ENCODE results near the gene FAM200C. TPM values are rescaled to one million over a fixed set of nuclear protein-coding genes. Genes with fewer than 3 reads are reported as not detected.

FAM200C gene
- total and polyA plus RNA-seq, 9 of the 15 experiments (the other 6 are each of a cell fraction or from before 2014, with no cell fraction given) = 1.3 to 7.0 (median 1.8) TPM

- TF ChIP-seq RAD21 (CRISPR knock-in tag; conservative IDR thresholded peaks at IDR 0.05 in 1 of 2, IDR thresholded peaks at IDR 0.05 in 1 of 2) = no peak
- no peak for TF ChIP-seq ZNF146 (CRISPR knock-in tag; IDR thresholded peaks at IDR 0.05; ENCODE audit: unreplicated experiment)
- no peak for TF ChIP-seq PHB (CRISPR knock-in tag; IDR thresholded peaks at IDR 0.05)
- TF ChIP-seq ZNF280B (CRISPR knock-in tag; IDR thresholded peaks at IDR 0.05) = no peak
- no peak for TF ChIP-seq REST (IDR thresholded peaks at IDR 0.05; ENCODE audit: borderline replicate concordance)
- TF ChIP-seq REST (CRISPR knock-in tag; IDR thresholded peaks at IDR 0.05; ENCODE audit: low read depth) = no peak
- TF ChIP-seq TCF7 (IDR thresholded peaks at IDR 0.05; ENCODE audit: borderline replicate concordance) = no peak
- TF ChIP-seq KLF1 (tag; IDR thresholded peaks at IDR 0.05) = no peak
- TF ChIP-seq NELFE (IDR thresholded peaks at IDR 0.05; ENCODE audit: insufficient read depth, insufficient read length) = no peak
- peak; percentile 46 for TF ChIP-seq CREB1 (IDR thresholded peaks at IDR 0.05)
- peak; percentile 24; the same call in 1 of the 2 replicates for TF ChIP-seq CREB1 (CRISPR knock-in tag; IDR thresholded peaks at IDR 0.05)
- TF ChIP-seq CXXC5 (CRISPR knock-in tag; IDR thresholded peaks at IDR 0.05) = peak; percentile 75
- no peak for TF ChIP-seq ZNF253 (CRISPR knock-in tag; conservative IDR thresholded peaks at IDR 0.05)
- no peak for TF ChIP-seq HDAC2 (IDR thresholded peaks at IDR 0.05)
- TF ChIP-seq ZNF347 (CRISPR knock-in tag; IDR thresholded peaks at IDR 0.05; ENCODE audit: low read depth) = no peak
- TF ChIP-seq MEIS2 (IDR thresholded peaks at IDR 0.05; ENCODE audit: partially characterized antibody) = peak; percentile 66
- no peak for TF ChIP-seq ZNF280A (IDR thresholded peaks at IDR 0.05; ENCODE audit: low read depth, partially characterized antibody)
- peak; percentile 66 for TF ChIP-seq EP400 (IDR thresholded peaks at IDR 0.05)
Measured at GRCh38 chr5:160418561-160419457, 19.0 kb upstream of the FAM200C start, which contains the start of gene SLU7 (continued).

Measured in K562 (cell line).